A549 (cell line): ENCODE results near the gene GPR62. TPM values are rescaled to one million over a fixed set of nuclear protein-coding genes. Genes with fewer than 3 reads are reported as not detected.

Source experiments
- ATAC-seq, 2 experiments: fragments of 200-7000 bp in 1 of 2; fragments of >200 bp in 1 of 2; cut with Nextera tagmentation in 1 of 2; cut with Tn5 transposase in 1 of 2; 3 replicates each; pipeline versions ENCODE4 v1.8.0 to v1.9.1; 2018 to 2020; ENCODE audit warnings: mild to moderate bottlenecking in 1 of 2, moderate library complexity in 1 of 2
- CTCF ChIA-PET: fragments of 300-600 bp; sonication (Branson Sonifier 250); formaldehyde crosslinking; extraction: SDS; loops from one replicate; lab custom pipeline; 2021; ENCODE audit warnings: antibody characterized with exemption, inconsistent platforms; lab: Yijun Ruan, JAX
- POLR2A ChIA-PET: fragments of 350-600 bp; formaldehyde crosslinking; extraction: SDS; loops from one replicate; lab custom pipeline; 2021; ENCODE audit warnings: antibody characterized with exemption, inconsistent platforms; lab: Yijun Ruan, JAX
- DNase-seq, 2 experiments: peaks; one replicate each; pipeline versions ENCODE4 v3.0.0 to v3.0.0-alpha.2; 2011 to 2016; ENCODE audit warnings: low read depth in 1 of 2, low spot score in 1 of 2
- FAIRE-seq: peaks from 2 replicates; lab custom pipeline; 2011; peaks lifted over from hg19 to GRCh38; lab: Jason Lieb, UNC
- H3K27ac ChIP-seq, 2 experiments: fragments of >200 bp; sonication (Bioruptor Twin); formaldehyde crosslinking; 3 replicates each; pipeline ENCODE4 v1.5.1; 2016 to 2017
- H3K4me1 ChIP-seq: fragments of >200 bp; sonication (Bioruptor Twin); formaldehyde crosslinking; 3 replicates; pipeline ENCODE4 v1.6.1; 2016
- H3K4me2 ChIP-seq: fragments of >200 bp; sonication (Bioruptor Twin); formaldehyde crosslinking; 3 replicates; pipeline ENCODE4 v1.6.1; 2016
- H3K4me3 ChIP-seq: fragments of >200 bp; sonication (Bioruptor Twin); formaldehyde crosslinking; 3 replicates; pipeline ENCODE4 v1.5.1; 2016
- H3K9me3 ChIP-seq: fragments of >200 bp; sonication (Bioruptor Twin); formaldehyde crosslinking; 3 replicates; pipeline ENCODE4 v1.6.1; 2016
- ATOH8 ChIP-seq: fragments of 250-450 bp; sonication (Bioruptor Pico); IDR thresholded peaks from 2 replicates; pipeline ENCODE4 v1.5.0; 2020; ENCODE audit warnings: low read depth, mild to moderate bottlenecking, moderate library complexity
- CBX2 ChIP-seq: fragments of 200-600 bp; sonication (generic); IDR thresholded peaks from 2 replicates; pipeline ENCODE4 v1.6.1; 2016; ENCODE audit warnings: low read depth, mild to moderate bottlenecking, borderline replicate concordance
- CHD2 ChIP-seq: fragments of 150-350 bp; IDR thresholded peaks from 2 replicates; pipeline ENCODE4 v1.6.1; 2014; ENCODE audit warnings: low read length; ENCODE audit not compliant: partially characterized antibody
- CHD4 ChIP-seq: fragments of 200-600 bp; sonication (generic); IDR thresholded peaks from 2 replicates; pipeline ENCODE4 v1.6.1; 2016; ENCODE audit warnings: antibody characterized with exemption, mild to moderate bottlenecking, borderline replicate concordance
- EHMT2 ChIP-seq: fragments of 200-600 bp; sonication (generic); IDR thresholded peaks from 2 replicates; pipeline ENCODE4 v1.6.1; 2016; ENCODE audit warnings: antibody characterized with exemption, low read depth, mild to moderate bottlenecking, moderate library complexity
- ELK1 ChIP-seq: fragments of 150-350 bp; IDR thresholded peaks from 2 replicates; pipeline ENCODE4 v1.6.1; 2014; ENCODE audit warnings: low read depth, mild to moderate bottlenecking, low read length
- ESRRA ChIP-seq: fragments of 150-350 bp; IDR thresholded peaks from 2 replicates; pipeline ENCODE4 v1.6.1; 2014; ENCODE audit warnings: mild to moderate bottlenecking, low read length, borderline replicate concordance
- FOSL2 ChIP-seq, 2 experiments: fragments of 450-650 bp in 1 of 2; fragments of >200 bp in 1 of 2; sonication (Bioruptor Twin) in 1 of 2; formaldehyde crosslinking; IDR thresholded peaks; 2 replicates each; pipeline versions ENCODE4 v1.5.0 to v1.6.1; 2016 to 2020; ENCODE audit warnings: mild to moderate bottlenecking in 1 of 2, moderate library complexity in 1 of 2
- GATA3 ChIP-seq: IDR thresholded peaks from 2 replicates; pipeline ENCODE4 v1.6.1; 2012; ENCODE audit warnings: borderline replicate concordance
- HOXA7 ChIP-seq: fragments of 250-450 bp; sonication (Bioruptor Pico); IDR thresholded peaks from 2 replicates; pipeline ENCODE4 v1.5.0; 2020; ENCODE audit warnings: mild to moderate bottlenecking, moderate library complexity
- HOXB5 ChIP-seq: fragments of 250-450 bp; sonication (Bioruptor Pico); IDR thresholded peaks from 2 replicates; pipeline ENCODE4 v1.5.0; 2020; ENCODE audit warnings: mild to moderate bottlenecking, moderate library complexity
- JUN ChIP-seq, 2 experiments: fragments of >200 bp; sonication (Bioruptor Twin); formaldehyde crosslinking; IDR thresholded peaks; 2 replicates in 1 of 2; 3 replicates in 1 of 2; pipeline ENCODE4 v1.6.1; 2016 to 2017
- KDM1A ChIP-seq: fragments of 200-600 bp; sonication (generic); IDR thresholded peaks from 2 replicates; pipeline ENCODE4 v1.6.1; 2016; ENCODE audit warnings: low read depth, mild to moderate bottlenecking
- MAFK ChIP-seq: fragments of 450-650 bp; IDR thresholded peaks from 2 replicates; pipeline ENCODE4 v1.6.1; 2014; ENCODE audit not compliant: partially characterized antibody
- MYC ChIP-seq: IDR thresholded peaks from 2 replicates; pipeline ENCODE4 v1.6.1; 2012; ENCODE audit warnings: mild to moderate bottlenecking, inconsistent platforms, low read length, improper control_type of control experiment, borderline replicate concordance
- NPAS2 ChIP-seq: fragments of 250-450 bp; sonication (Bioruptor Pico); IDR thresholded peaks from 2 replicates; pipeline ENCODE4 v1.8.0; 2022; ENCODE audit warnings: mild to moderate bottlenecking, moderate library complexity, borderline replicate concordance
- POLR2AphosphoS2 ChIP-seq: conservative IDR thresholded peaks from 2 replicates; pipeline ENCODE4 v1.6.1; 2012; ENCODE audit warnings: low read length, improper control_type of control experiment, inconsistent platforms
- RAD21 ChIP-seq, 2 experiments: fragments of >200 bp in 1 of 2; sonication (Bioruptor Twin) in 1 of 2; formaldehyde crosslinking in 1 of 2; IDR thresholded peaks in 1 of 2; conservative IDR thresholded peaks in 1 of 2; 2 replicates in 1 of 2; 3 replicates in 1 of 2; pipeline ENCODE4 v1.6.1; 2012 to 2018; ENCODE audit warnings: inconsistent platforms in 1 of 2
- REST ChIP-seq: fragments of 200-600 bp; sonication (generic); IDR thresholded peaks from 2 replicates; pipeline ENCODE4 v1.6.1; 2016; ENCODE audit warnings: antibody characterized with exemption, mild to moderate bottlenecking, moderate library complexity
- SMC3 ChIP-seq: fragments of >200 bp; sonication (Bioruptor Twin); formaldehyde crosslinking; IDR thresholded peaks from 3 replicates; pipeline ENCODE4 v1.6.1; 2018; ENCODE audit warnings: inconsistent platforms
- TP53 ChIP-seq: fragments of 250-450 bp; sonication (Bioruptor Pico); IDR thresholded peaks from 2 replicates; pipeline ENCODE4 v1.5.0; 2021; ENCODE audit warnings: mild to moderate bottlenecking, moderate library complexity
- USF2 ChIP-seq: fragments of 450-650 bp; IDR thresholded peaks from 2 replicates; pipeline ENCODE4 v1.6.1; 2014; ENCODE audit warnings: antibody characterized with exemption
- WGBS: methylation state at CpG from one replicate; pipeline ENCODE4 v1.1.6; 2017; ENCODE audit errors: missing lambda C conversion rate; 5-methylcytosine and 5-hydroxymethylcytosine counted together
- polyA plus RNA-seq, 4 experiments: library from polyadenylated mRNA; depleted of rRNA in 3 of 4; stranded (reverse); fragments of >200 nt; fragmentation: RNase III in 1 of 4; extraction: RNeasy Plus Mini Kit Qiagen cat#74134 plus additional on column Dnase treatment in 1 of 4; gene quantifications; 2 replicates in 3 of 4; 3 replicates in 1 of 4; pipeline ENCODE4 v1.2.3, GENCODE V29; 2011 to 2017
- TF ChIP-seq, protein P1 (sequence below): fragments of >200 bp; sonication (Bioruptor Twin); formaldehyde crosslinking; IDR thresholded peaks from 2 replicates; pipeline ENCODE4 v1.6.1; 2016

The GPR62 gene
- polyA plus RNA-seq, 2 of the 4 experiments (the other 2 are of a cell fraction), result 0.05 TPM; not detected in 1

GRCh38 chr3:51947215-51947900, 7.8 kb upstream of the GPR62 start:
- Histone ChIP-seq H3K9me3 (no peaks in the 10 kb centered on the region), H3K4me1 (peaks cover 12% of the 10 kb centered on the region), H3K4me2 (no peak overlapping the region), H3K27ac (no peak overlapping the region)
- ChIA-PET CTCF (no interaction called here), POLR2A (no interaction called here)
- no peak for FAIRE-seq
- no peak for TF ChIP-seq USF2
- no peak for TF ChIP-seq ESRRA
- no peak for TF ChIP-seq TP53 (CRISPR knock-in tag)
- no peak for TF ChIP-seq MYC
- TF ChIP-seq NPAS2 (CRISPR knock-in tag), result no peak
- no peak for TF ChIP-seq HOXA7 (CRISPR knock-in tag)
- TF ChIP-seq POLR2AphosphoS2, result no peak
- TF ChIP-seq CHD2, result no peak
- TF ChIP-seq REST, result no peak
- no peak for TF ChIP-seq ATOH8
- TF ChIP-seq KDM1A, result no peak
- TF ChIP-seq, all 56 proteins: peak for 0
- DNase-seq (no peak), ATAC-seq (no peak)
- WGBS, result 82% methylated on average over 10 of the region's 13 CpGs
- H3K4me3 ChIP-seq, result no peak overlapping the region

DNA sequence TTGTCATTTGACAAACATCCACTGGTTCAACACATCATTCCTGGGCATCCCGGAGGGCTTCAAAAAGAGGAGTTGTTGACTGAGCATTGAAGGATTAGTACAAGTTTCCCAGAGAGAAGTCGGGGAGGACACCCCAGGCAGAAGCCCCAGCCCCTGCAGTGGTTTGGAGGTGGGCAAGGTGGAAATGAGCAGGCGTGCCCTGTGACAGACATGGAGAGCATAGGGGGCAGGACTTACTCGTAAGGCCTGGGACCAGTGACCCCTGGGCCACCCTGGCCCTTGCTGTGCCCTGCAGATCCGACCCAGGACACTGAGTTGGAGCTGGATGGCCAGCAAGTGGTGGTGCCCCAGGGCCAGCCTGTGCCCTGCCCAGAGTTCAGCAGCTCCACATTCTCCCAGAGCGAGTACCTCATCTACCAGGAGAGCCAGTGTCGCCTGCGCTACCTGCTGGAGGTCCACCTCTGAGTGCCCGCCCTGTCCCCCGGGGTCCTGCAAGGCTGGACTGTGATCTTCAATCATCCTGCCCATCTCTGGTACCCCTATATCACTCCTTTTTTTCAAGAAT, 7.1 kb upstream of the GPR62 start:
- peaks cover 5% of the 10 kb centered on the region for H3K4me1 ChIP-seq
- no peak overlapping the region for H3K4me3 ChIP-seq
- TF ChIP-seq MAFK (no peak), RAD21 (conservative IDR thresholded peaks at IDR 0.05 in 1 of 2, IDR thresholded peaks at IDR 0.05 in 1 of 2) (no peak), USF2 (no peak), ELK1 (no peak), POLR2AphosphoS2 (no peak), SMC3 (no peak), CHD4 (no peak), JUN (IDR thresholded peaks at IDR 0.05) (no peak), HOXB5 (CRISPR knock-in tag) (no peak), GATA3 (no peak), FOSL2 (IDR thresholded peaks at IDR 0.05) (no peak), FOSL2 (CRISPR knock-in tag; IDR thresholded peaks at IDR 0.05) (no peak), CBX2 (no peak), EHMT2 (no peak)
- TF ChIP-seq, protein P1, sequence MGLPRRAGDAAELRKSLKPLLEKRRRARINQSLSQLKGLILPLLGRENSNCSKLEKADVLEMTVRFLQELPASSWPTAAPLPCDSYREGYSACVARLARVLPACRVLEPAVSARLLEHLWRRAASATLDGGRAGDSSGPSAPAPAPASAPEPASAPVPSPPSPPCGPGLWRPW, result no peak
- no peak for ATAC-seq
- POLR2A ChIA-PET, result no interaction called here
- FAIRE-seq, result no peak
- H3K27ac ChIP-seq, result no peak overlapping the region
- H3K4me2 ChIP-seq, result no peak overlapping the region
- no peaks in the 10 kb centered on the region for H3K9me3 ChIP-seq
- WGBS, result 81% methylated on average over 9 of the region's 10 CpGs
- no peak for DNase-seq
- CTCF ChIA-PET, result no interaction called here
